GM18499 (cell line): Measurements from ENCODE around the gene ZNF532.

ENCODE experiments used
- ATAC-seq: cut with Tn5 transposase; IDR thresholded peaks from one replicate; pipeline ENCODE4 v1.9.1; 2021; ENCODE audit warnings: moderate number of reproducible peaks; ENCODE audit not compliant: insufficient read depth, unreplicated experiment

The ZNF532 gene

GRCh38 chr18:58866066-58866772 is 1.5 kb downstream of the ZNF532 start:
- ATAC-seq, result no peak

GRCh38 chr18:58866773-58867150 is 2.1 kb downstream of the ZNF532 start:
- no peak for ATAC-seq

DNA sequence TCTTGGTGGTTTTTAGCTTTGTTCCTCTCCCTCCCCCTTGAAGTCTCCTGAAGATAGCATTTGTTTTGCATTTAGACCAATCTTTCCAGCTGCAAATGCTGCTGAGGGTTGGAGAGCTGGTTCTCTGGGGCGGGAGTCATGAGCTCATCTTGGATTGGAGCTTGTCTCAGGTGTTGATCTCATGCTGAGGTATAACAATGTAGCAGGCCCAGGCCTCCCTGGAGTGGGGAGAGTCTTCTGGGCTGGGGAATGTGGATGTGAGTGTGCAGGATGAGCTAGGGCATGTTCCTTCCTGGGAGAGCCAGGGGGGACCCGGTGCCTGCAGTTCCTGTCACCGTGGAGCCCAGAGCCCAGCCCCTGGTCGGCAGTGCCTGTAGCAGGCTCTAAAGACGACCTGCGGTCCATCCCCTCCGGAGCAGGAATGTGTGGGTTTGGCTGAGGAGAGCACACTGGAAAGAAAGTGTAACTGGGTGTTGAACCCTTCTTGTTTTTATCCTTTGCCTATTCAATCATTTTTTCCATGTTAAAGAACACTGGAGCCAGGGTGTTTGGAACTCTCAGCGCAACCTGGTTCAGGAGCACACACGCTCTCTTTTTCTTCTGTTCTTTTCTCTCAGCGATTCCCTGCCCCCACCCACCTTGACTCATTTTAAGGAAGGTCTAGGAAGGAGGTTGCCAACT is 2.7 kb downstream of the ZNF532 start:
- no peak for ATAC-seq

- no peak for ATAC-seq
These were observed 3.8 kb downstream of the ZNF532 start for GRCh38 chr18:58868440-58868839.

GRCh38 chr18:58870130-58870529 is 5.5 kb downstream of the ZNF532 start:
- ATAC-seq, result no peak

GRCh38 chr18:58870621-58871020 is 5.9 kb downstream of the ZNF532 start:
- no peak for ATAC-seq

DNA sequence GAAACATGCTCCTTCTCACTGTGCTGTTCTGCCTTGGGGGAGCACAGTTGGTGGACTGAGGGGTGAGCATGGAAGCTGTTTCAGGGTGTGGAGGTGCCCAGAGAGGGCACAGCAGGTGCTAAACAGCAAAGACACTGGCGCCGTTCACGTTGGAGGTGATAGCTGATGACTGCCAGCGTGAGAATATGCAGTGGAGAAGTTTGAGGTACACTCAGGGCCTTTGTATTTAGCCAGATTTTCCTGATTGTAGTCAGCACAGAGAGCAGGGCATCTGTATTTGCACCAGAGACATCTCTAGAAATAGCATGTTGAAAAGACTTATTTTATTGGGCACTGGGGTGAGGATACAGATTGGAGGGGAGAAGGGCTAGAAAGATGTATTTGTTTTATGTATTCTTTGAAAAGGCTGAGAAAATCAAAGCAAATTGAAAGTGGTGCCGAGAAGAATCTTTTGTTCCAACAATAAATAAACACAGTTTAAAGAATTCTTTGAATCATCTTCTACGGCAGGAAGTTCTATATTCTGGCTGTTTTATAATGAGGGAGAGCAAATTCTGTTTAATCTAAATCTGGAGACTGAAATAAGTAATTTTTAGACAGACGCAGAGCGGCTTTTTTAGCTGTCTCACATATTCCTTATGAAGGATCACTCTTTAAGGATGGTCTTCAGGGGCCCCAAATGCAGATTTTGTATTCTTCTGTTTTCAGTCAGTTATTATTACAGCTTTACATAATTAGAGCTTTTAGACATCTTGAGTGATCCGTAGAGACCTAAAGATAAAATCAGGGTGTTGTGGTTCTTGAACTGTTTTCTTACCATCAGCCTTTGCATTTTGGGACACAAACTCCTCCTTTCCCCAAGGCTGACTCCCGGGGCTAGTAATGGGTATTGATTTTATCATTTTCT is 7.1 kb downstream of the ZNF532 start:
- ATAC-seq, result no peak

DNA sequence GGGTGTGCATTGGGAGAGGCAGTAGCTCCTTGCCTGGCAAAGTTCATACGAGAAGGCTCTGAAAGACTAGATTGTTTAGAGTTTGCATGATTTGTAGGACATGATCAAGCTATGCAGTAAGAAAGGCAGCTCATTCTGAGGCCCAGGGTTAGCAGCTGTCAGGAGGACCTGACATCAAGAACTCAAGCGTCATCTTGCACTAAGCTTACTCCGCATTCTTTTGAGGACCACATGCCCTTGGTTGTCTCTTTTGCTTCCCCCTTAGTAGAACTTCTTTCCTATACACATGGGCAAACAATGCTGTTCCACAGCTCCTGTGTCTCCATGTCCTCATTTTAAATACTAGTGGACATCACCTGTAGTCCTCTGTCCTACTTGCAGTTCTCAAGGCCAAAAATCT is 14.0 kb downstream of the ZNF532 start:
- no peak for ATAC-seq

DNA sequence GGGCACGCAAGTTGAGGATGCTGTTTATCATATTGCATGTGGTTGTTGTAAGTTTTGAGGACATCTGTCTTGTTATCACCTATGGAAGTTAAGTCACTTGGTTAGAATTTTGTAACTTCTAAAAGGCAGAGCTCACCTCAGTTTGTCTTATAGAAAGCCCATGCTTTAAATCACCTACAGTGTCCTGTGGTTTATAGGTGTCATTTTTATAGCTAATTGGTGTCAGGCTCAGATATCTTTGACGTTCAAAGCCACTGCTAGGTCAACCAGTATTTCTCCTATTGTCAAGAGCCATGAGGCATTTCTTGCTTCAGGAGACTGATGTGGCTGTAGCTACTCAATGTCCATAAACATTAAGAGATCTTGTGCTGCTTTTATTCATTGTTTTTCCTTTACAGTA is 16.8 kb downstream of the ZNF532 start:
- no peak for ATAC-seq

DNA sequence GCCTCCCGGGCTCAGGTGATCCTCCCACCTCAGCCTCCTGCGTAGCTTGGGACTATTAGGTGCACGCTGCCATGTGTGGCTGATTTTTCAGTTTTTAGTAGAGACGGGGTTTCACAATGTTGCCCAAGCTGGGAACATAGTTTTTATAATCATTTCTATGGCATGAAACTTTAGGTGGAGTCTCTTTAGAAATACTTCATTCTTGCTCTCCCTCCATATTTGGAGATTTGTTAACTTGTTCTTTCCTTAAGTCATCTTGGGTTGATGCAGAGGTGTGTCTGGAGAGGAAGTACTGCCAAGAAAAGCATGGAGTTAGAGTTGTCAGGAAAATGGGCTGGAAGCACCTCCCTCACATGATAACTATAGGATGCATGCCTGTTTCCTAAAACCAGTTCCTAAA is 17.4 kb downstream of the ZNF532 start:
- no peak for ATAC-seq

DNA sequence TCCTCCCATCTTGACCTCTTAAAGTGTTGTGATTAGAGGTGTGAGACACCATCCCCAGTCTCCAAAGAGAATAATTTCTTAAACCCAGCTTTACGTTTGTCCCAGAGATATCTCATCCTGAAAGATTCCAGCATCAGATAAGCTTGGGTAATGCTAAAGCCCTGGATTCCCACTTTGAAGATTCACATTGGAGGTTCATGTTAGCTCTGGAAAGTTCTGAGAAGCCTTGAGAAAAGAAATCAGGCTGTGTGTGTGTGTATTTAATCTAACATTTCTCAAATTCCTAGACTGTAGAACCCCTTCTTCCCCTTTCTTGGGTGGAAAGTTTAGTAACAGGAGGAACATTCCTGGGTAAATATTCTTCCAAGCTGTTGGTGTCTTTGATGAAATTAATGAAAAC is 18.0 kb downstream of the ZNF532 start:
- ATAC-seq, result no peak

DNA sequence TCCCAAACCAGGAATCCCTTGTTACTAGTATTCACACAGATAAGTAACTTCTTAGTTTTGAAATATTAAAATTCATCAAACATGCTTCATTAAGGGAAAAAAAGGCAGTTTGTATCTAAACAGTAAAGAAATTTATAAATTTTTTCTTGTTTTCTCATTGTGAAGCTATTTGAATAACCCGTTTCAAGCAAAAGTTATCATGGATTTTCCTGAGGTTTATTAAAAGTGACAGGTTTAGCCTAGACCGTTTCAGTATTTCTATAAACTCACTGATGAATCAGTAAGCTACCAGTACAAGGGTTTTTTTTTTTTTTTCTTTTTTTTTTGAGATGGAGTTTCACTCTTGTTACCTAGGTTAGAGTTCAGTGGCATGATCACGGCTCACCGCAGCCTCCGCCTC is 20.0 kb downstream of the ZNF532 start:
- ATAC-seq, result no peak

GRCh38 chr18:58886431-58886830 is 21.8 kb downstream of the ZNF532 start:
- no peak for ATAC-seq

DNA sequence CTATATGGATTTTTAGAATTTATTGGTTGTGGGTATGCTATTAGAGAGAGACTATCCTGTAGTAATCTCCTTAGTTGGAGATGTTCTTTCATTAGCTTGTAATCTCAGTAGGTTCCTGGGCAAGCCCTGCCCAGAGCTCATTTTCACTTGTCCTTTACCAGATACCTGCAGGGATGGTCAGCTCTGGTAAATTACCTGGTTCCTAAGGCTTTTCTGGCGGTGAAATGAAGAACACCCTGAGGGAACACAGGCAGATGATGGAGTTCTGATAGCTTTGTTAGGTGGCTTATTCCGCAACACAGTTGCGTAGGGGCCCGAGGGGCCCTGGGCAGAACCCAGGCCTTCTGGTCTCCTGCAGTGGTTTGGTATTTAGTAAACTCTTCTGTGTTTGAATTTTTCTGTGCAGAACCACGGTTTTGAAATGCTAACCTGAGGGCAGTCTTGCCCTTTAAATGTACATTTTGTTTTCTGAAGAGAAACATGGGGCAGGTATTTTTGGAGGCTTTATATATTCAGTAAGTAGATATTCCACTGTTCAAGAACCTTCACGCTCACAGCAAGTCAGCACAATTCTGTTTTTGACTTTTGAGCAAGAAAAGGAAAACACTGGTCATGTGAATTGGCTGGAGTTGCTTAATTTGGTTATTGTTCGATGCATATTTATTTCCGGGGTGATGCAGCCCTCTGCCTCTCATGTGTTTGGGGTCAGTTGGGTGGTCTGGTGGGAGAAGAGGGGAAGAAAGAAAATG is 22.4 kb downstream of the ZNF532 start:
- no peak for ATAC-seq

DNA sequence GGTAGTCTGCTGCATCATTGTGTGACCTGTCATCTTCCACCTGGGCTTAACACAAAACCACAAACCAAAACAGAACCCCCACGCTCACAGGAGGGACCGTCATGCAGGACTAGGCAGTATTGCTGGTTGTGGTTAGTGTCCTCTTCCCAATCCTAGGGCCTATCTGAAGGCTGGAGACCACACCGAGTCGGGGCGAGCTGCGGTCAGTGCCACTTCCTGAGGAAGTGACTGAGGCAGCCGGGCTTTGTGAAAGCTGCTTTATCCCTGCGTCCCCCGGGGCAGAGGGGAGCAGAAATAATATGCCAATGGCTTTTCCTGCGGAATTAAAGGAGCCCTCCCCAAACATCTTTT is 22.9 kb downstream of the ZNF532 start:
- ATAC-seq, result no peak

- ATAC-seq, result no peak
These were observed 27.1 kb downstream of the ZNF532 start for GRCh38 chr18:58891776-58892175.

- no peak for ATAC-seq
These were observed 27.8 kb downstream of the ZNF532 start for GRCh38 chr18:58892488-58892887.

GRCh38 chr18:58893388-58894099 is 28.9 kb downstream of the ZNF532 start:
- no peak for ATAC-seq

DNA sequence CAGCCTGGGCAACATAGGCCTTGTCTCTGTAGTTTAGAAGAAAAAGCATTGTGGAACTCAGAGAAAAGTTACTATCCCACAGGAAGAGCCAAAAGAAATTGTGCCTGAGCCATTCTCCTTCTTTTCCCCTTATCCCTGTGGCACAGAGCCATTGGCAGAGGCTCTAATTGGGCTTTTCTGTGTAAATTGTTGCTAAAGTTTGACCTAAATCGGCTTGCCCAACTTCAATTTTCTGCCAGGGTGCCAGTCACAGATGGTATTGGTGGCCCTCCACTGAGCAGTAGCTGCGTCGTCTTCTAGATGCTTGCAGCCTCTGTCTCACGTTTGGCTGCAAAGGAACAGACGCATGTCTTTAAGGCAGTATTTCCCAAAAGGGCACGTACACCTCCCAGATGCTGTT is 30.3 kb downstream of the ZNF532 start:
- no peak for ATAC-seq

- ATAC-seq, result no peak
These were observed 30.7 kb downstream of the ZNF532 start for GRCh38 chr18:58895385-58895784.
